ENCODE data around the gene IFIT1.
"Not testable (repeated sequence)": the region's sequence is repeated elsewhere in the genome, so short reads cannot be mapped to it uniquely, and the experiment has no call there.

Gene IFIT1

GRCh38 chr10:89442289-89442688 is 49.9 kb downstream of the IFIT1 start:
- no peak for DNase-seq

- not testable (repeated sequence) for DNase-seq
Measured at GRCh38 chr10:89444819-89445218, 52.4 kb downstream of the IFIT1 start.

GRCh38 chr10:89450901-89451300 is 58.5 kb downstream of the IFIT1 start:
- DNase-seq: no peak

- no peak for DNase-seq
Measured at GRCh38 chr10:89452193-89452592, 59.8 kb downstream of the IFIT1 start.

- no peak for DNase-seq
Measured at GRCh38 chr10:89454561-89455347, 62.3 kb downstream of the IFIT1 start.

Measured in CD4-positive, alpha-beta T cell treated with Interferon alpha-2 for 1 hour (primary cell).